ENCODE results near the gene ING3. TPM values are rescaled to one million over a fixed set of nuclear protein-coding genes. Genes with fewer than 3 reads are reported as not detected.
A peak's percentile ranks its signal among the peaks of the same experiment; 100 is the strongest.

The ING3 gene
- total RNA-seq, 1 donor from 2014 or later = 14.0 TPM

GRCh38 chr7:120941064-120941463, 9.5 kb upstream of the ING3 start:
- no peaks in the 10 kb centered on the region for H3K27me3 ChIP-seq
- H3K27ac ChIP-seq = no peak overlapping the region
- no peak for DNase-seq (ENCODE audit: extremely low spot score in 2 of 2)
- H3K4me1 ChIP-seq = no peaks in the 10 kb centered on the region
- H3K36me3 ChIP-seq = no peaks in the 10 kb centered on the region
- intact Hi-C loops (cut with DNase I) = loop anchor here (10.0 kb wide), 1 partner anchor 136 kb away; no protein-coding TSS in a partner anchor
- no peak for TF ChIP-seq POLR2A (IDR thresholded peaks at IDR 0.05)
- no peaks in the 10 kb centered on the region for H3K9me3 ChIP-seq
- H3K4me3 ChIP-seq = no peak overlapping the region

GRCh38 chr7:120941856-120942255, 8.7 kb upstream of the ING3 start:
- Histone ChIP-seq H3K9me3 (no peaks in the 10 kb centered on the region), H3K27ac (no peak overlapping the region), H3K4me1 (no peaks in the 10 kb centered on the region), H3K4me3 (no peak overlapping the region), H3K36me3 (no peaks in the 10 kb centered on the region), H3K27me3 (no peaks in the 10 kb centered on the region)
- intact Hi-C loops (cut with DNase I) = loop anchor here (10.0 kb wide), 1 partner anchor 137 kb away; no protein-coding TSS in a partner anchor
- TF ChIP-seq POLR2AphosphoS5 (IDR thresholded peaks at IDR 0.05; ENCODE audit: insufficient read depth in 1 of 2, low read depth in 1 of 2) (peak in 1 of 2 donors; percentile 73), CTCF (IDR thresholded peaks at IDR 0.05) (no peak)
- DNase-seq (ENCODE audit: extremely low spot score in 2 of 2) = no peak

- Histone ChIP-seq H3K4me1 (no peaks in the 10 kb centered on the region), H3K27ac (no peak overlapping the region), H3K4me3 (no peak overlapping the region), H3K36me3 (no peaks in the 10 kb centered on the region), H3K27me3 (no peaks in the 10 kb centered on the region), H3K9me3 (no peaks in the 10 kb centered on the region)
- no peak for TF ChIP-seq POLR2AphosphoS5 (IDR thresholded peaks at IDR 0.05; ENCODE audit: insufficient read depth in 1 of 2, low read depth in 1 of 2)
- TF ChIP-seq CTCF (IDR thresholded peaks at IDR 0.05) = no peak
- TF ChIP-seq POLR2A (IDR thresholded peaks at IDR 0.05) = no peak
- DNase-seq (ENCODE audit: extremely low spot score in 2 of 2) = no peak
- intact Hi-C loops (cut with DNase I) = loop anchor here (10.0 kb wide), 1 partner anchor 138 kb away; no protein-coding TSS in a partner anchor
Measured at GRCh38 chr7:120942861-120943260, 7.7 kb upstream of the ING3 start.

GRCh38 chr7:120944826-120945562, 5.6 kb upstream of the ING3 start:
- Histone ChIP-seq H3K27me3 (no peaks in the 10 kb centered on the region), H3K4me3 (no peak overlapping the region), H3K9me3 (no peaks in the 10 kb centered on the region), H3K4me1 (no peaks in the 10 kb centered on the region), H3K27ac (no peak overlapping the region), H3K36me3 (no peaks in the 10 kb centered on the region)
- intact Hi-C loops (cut with DNase I) = loop anchor here (10.0 kb wide), 1 partner anchor 140 kb away; no protein-coding TSS in a partner anchor
- no peak for DNase-seq (ENCODE audit: extremely low spot score in 2 of 2)
- no peak for TF ChIP-seq POLR2AphosphoS5 (IDR thresholded peaks at IDR 0.05; ENCODE audit: insufficient read depth in 1 of 2, low read depth in 1 of 2)
- no peak for TF ChIP-seq CTCF (IDR thresholded peaks at IDR 0.05)

- no peak for DNase-seq (ENCODE audit: extremely low spot score in 2 of 2)
- H3K27ac ChIP-seq = no peak overlapping the region
- H3K4me3 ChIP-seq = no peak overlapping the region
- no peak for TF ChIP-seq POLR2AphosphoS5 (IDR thresholded peaks at IDR 0.05; ENCODE audit: insufficient read depth in 1 of 2, low read depth in 1 of 2)
- TF ChIP-seq POLR2A (IDR thresholded peaks at IDR 0.05) = no peak
- intact Hi-C loops (cut with DNase I) = loop anchor here (10.0 kb wide), 1 partner anchor 143 kb away; no protein-coding TSS in a partner anchor
- no peaks in the 10 kb centered on the region for H3K9me3 ChIP-seq
- H3K36me3 ChIP-seq = no peaks in the 10 kb centered on the region
- H3K4me1 ChIP-seq = peaks cover 15% of the 10 kb centered on the region
- H3K27me3 ChIP-seq = no peaks in the 10 kb centered on the region
Measured at GRCh38 chr7:120947980-120948379, 2.6 kb upstream of the ING3 start.

GRCh38 chr7:120949393-120949911, 1.1 kb upstream of the ING3 start:
- Histone ChIP-seq H3K36me3 (peaks cover 0 to 12% of the 10 kb centered on the region in 2 donors), H3K27me3 (no peaks in the 10 kb centered on the region), H3K9me3 (no peaks in the 10 kb centered on the region), H3K4me1 (peaks cover 15% of the 10 kb centered on the region), H3K4me3 (peak overlapping the region in 1 of 2 donors; percentile 66), H3K27ac (no peak overlapping the region)
- intact Hi-C loops (cut with DNase I) = loop anchor here (10.0 kb wide), 1 partner anchor 145 kb away; no protein-coding TSS in a partner anchor
- TF ChIP-seq CTCF (IDR thresholded peaks at IDR 0.05) = no peak
- DNase-seq (ENCODE audit: extremely low spot score in 2 of 2) = no peak

Data from vagina (tissue), 2 donors.